ENCODE measurements around the gene EDIL3. TPM values are rescaled to one million over a fixed set of nuclear protein-coding genes. Genes with fewer than 3 reads are reported as not detected.

The EDIL3 gene
- total RNA-seq, 1 donor from 2014 or later = 15.2 TPM

DNA sequence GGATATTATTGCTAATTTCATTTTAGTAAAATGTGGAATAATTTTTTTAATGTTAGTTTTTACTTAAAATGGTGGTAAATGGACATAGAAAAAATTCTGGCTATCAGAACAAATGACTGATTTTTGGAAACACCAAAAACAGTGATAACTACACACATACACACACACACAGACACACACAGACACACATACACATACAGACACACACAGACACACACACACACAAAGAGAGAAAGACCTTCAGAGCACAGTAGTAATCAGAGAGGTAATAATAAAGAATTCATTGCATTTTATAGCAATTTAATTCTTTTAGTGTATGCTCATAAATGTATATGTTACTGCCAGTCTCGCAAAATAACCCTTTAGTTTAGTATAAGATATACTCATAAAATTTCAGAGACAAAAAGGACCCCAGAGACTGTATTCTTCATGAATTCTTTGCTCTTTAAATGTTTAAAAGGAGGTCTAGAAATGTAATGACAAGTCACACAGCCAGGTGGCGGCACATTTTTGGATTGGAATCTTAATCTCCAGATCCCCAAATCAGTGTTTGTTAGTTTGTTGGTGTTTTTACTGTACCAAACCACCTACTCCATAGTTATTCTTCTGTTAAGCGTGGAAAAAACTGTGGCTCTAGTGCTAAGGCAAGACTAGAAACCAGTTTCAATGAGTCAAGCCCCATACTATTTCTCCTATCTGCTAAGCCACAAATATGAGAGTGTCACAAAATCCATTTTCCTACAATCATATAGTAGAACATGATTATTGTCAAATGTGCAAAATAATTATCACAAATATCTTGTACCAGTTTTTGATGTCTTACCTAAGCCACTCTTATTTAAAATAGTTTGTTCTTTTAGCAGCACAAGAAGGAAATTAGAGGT lies 109.9 kb downstream of the EDIL3 start:
- DNase-seq (ENCODE audit: extremely low spot score in 2 of 2) = no peak
- TF ChIP-seq, protein P1, sequence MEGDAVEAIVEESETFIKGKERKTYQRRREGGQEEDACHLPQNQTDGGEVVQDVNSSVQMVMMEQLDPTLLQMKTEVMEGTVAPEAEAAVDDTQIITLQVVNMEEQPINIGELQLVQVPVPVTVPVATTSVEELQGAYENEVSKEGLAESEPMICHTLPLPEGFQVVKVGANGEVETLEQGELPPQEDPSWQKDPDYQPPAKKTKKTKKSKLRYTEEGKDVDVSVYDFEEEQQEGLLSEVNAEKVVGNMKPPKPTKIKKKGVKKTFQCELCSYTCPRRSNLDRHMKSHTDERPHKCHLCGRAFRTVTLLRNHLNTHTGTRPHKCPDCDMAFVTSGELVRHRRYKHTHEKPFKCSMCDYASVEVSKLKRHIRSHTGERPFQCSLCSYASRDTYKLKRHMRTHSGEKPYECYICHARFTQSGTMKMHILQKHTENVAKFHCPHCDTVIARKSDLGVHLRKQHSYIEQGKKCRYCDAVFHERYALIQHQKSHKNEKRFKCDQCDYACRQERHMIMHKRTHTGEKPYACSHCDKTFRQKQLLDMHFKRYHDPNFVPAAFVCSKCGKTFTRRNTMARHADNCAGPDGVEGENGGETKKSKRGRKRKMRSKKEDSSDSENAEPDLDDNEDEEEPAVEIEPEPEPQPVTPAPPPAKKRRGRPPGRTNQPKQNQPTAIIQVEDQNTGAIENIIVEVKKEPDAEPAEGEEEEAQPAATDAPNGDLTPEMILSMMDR (IDR thresholded peaks at IDR 0.05) = peak in 2 of 3 experiments; percentile 28 to 29
- no peak for TF ChIP-seq POLR2A (IDR thresholded peaks at IDR 0.05)
- no peaks in the 10 kb centered on the region for H3K27me3 ChIP-seq
- no peak overlapping the region for H3K4me3 ChIP-seq
- no peaks in the 10 kb centered on the region for H3K36me3 ChIP-seq
- intact Hi-C loops (cut with DNase I) = no loop called here
- no peak overlapping the region for H3K27ac ChIP-seq
- no peaks in the 10 kb centered on the region for H3K9me3 ChIP-seq
- H3K4me1 ChIP-seq = no peaks in the 10 kb centered on the region

DNA sequence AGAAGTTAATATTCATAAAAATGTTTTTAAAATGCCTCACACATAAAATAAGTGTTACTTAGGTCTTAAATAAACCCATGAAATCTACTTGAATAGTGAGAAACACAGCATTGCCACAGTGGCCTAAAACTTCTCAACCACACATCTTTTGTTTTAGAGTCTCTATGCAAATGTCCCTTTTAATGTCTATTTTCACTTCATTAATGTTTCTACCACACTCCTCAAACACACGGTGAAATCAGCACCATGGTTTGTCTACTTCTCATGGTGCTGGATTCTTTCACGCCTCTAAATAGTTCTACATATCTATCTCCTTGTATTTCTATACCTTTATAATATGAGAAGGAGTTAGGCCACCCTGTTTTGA lies 111.2 kb downstream of the EDIL3 start:
- DNase-seq (ENCODE audit: extremely low spot score in 2 of 2) = no peak
- H3K27me3 ChIP-seq = no peaks in the 10 kb centered on the region
- intact Hi-C loops (cut with DNase I) = no loop called here
- H3K4me1 ChIP-seq = no peaks in the 10 kb centered on the region
- no peaks in the 10 kb centered on the region for H3K9me3 ChIP-seq
- no peak for TF ChIP-seq POLR2AphosphoS5 (IDR thresholded peaks at IDR 0.05; ENCODE audit: insufficient read depth in 1 of 2, low read depth in 1 of 2)
- H3K4me3 ChIP-seq = no peak overlapping the region
- no peak overlapping the region for H3K27ac ChIP-seq
- H3K36me3 ChIP-seq = no peaks in the 10 kb centered on the region

DNA sequence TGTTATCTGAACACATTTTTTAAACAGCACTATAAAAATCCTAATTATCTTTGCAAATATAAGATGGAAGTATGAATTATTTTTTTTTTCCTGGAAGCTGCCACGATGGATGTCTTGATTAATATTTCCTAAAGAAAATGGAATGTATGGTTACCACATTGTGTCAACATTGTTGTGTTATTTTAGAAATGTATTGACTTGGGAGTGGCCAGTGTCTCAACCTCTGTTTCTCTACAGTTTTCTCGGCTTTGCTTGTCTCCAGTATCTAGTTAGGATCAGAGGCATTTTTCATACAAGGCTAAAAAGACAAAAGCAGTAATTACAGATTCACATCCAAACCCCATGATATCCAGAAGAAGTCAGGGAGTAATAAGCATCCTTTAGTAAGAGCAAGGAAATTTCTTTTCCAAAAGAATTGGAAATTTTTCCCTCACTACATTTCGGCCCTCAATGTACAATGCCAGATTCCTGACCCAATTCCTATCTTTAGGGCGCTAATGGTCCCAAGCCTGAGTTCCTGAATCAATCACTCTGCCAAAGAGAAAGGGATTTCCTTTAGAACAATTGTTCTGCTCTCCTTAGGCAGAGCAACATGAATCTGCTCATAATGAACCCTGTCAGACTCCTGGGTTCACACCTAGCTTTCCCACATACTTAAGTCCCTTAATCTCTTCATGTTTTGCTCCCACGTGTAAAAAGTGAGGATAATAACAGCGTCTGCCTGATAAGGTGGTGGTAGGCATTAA lies 111.7 kb downstream of the EDIL3 start:
- H3K27ac ChIP-seq = no peak overlapping the region
- H3K9me3 ChIP-seq = no peaks in the 10 kb centered on the region
- DNase-seq (ENCODE audit: extremely low spot score in 2 of 2) = no peak
- TF ChIP-seq, protein P1 (IDR thresholded peaks at IDR 0.05) = no peak
- TF ChIP-seq POLR2AphosphoS5 (IDR thresholded peaks at IDR 0.05; ENCODE audit: insufficient read depth in 1 of 2, low read depth in 1 of 2) (no peak), POLR2A (IDR thresholded peaks at IDR 0.05) (no peak)
- no peaks in the 10 kb centered on the region for H3K4me1 ChIP-seq
- intact Hi-C loops (cut with DNase I) = no loop called here
- H3K4me3 ChIP-seq = no peak overlapping the region
- no peaks in the 10 kb centered on the region for H3K36me3 ChIP-seq
- no peaks in the 10 kb centered on the region for H3K27me3 ChIP-seq

DNA sequence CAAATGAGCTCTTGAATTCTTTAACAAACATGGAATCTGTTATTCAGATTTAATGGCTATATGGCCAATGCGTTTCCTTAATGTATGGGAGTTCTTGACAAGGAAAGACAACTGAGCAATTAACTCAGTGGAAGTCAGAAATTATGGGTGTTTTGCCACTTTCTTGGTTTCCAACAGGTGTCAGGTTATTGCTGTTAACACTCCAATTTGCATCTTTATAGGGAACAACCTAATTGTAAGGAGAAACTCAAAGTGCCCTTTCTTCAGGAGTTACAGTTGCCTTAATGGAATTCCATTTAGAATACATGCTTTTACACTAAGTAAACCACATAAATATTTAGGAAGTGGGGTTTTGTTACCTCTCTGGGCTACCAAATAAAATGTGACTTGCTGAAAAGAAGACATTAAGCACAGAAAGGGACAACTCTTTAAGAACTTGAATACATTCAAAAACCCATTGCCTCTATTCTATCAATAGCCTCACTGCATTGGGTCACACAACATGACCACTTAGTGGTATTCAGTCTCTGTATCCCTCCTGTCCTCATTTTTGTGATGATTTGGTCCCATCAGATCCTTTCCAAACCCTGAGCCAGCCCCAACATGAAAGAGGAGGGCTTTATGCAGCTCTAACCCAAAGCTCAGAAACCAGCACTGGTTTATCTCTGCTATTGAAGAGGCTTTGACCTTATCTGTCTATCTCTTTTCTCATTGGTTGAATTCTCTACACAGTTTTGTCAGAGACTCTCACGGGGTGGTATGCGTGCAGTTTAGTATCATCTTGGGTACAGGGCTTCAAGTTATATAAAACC lies 118.7 kb downstream of the EDIL3 start:
- Histone ChIP-seq H3K4me3 (no peak overlapping the region), H3K27ac (no peak overlapping the region), H3K27me3 (no peaks in the 10 kb centered on the region), H3K36me3 (no peaks in the 10 kb centered on the region), H3K9me3 (no peaks in the 10 kb centered on the region), H3K4me1 (no peaks in the 10 kb centered on the region)
- TF ChIP-seq POLR2A (IDR thresholded peaks at IDR 0.05) = no peak
- TF ChIP-seq, protein P1 (IDR thresholded peaks at IDR 0.05) = no peak
- TF ChIP-seq POLR2AphosphoS5 (IDR thresholded peaks at IDR 0.05; ENCODE audit: insufficient read depth in 1 of 2, low read depth in 1 of 2) = no peak
- no peak for DNase-seq (ENCODE audit: extremely low spot score in 2 of 2)
- intact Hi-C loops (cut with DNase I) = no loop called here

DNA sequence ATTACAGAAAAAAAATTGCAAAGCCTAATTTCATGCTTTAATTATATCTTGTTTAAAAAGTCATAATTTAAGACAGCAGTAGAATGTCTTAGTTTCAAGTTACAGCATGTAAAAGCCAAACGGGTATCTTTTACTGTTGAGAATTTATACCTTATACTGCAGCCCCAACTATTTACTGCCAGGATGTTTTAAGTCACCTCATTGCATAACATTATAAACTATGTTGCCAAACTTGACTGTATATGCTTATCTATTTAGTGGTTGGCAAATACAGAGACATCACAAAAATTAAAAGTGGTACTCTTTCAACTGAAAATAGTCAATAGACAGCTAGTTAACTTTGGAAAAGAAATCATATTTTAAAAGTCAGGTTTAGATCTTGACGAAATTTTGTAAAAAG lies 119.5 kb downstream of the EDIL3 start:
- Histone ChIP-seq H3K27ac (no peak overlapping the region), H3K9me3 (no peaks in the 10 kb centered on the region), H3K4me1 (no peaks in the 10 kb centered on the region), H3K27me3 (no peaks in the 10 kb centered on the region), H3K36me3 (no peaks in the 10 kb centered on the region), H3K4me3 (no peak overlapping the region)
- no peak for DNase-seq (ENCODE audit: extremely low spot score in 2 of 2)
- intact Hi-C loops (cut with DNase I) = no loop called here
- TF ChIP-seq POLR2A (IDR thresholded peaks at IDR 0.05) (no peak), POLR2AphosphoS5 (IDR thresholded peaks at IDR 0.05; ENCODE audit: insufficient read depth in 1 of 2, low read depth in 1 of 2) (no peak)
- TF ChIP-seq, protein P1 (IDR thresholded peaks at IDR 0.05) = no peak
